A673 (cell line): ENCODE results near the gene CAPN6. TPM values are rescaled to one million over a fixed set of nuclear protein-coding genes. Genes with fewer than 3 reads are reported as not detected.

Experiments used
- Bru-seq: library from RNA; stranded (reverse); fragments of 400-500 nt; gene quantifications from one replicate; lab custom pipeline; 2021; lab: Mats Ljungman, UMichigan
- BruChase-seq, 2 experiments: library from RNA; stranded (reverse); fragments of 400-500 nt; gene quantifications; one replicate each; lab custom pipeline; 2021; lab: Mats Ljungman, UMichigan
- BruUV-seq: library from RNA; stranded (reverse); fragments of 400-500 nt; replicated peaks from 2 replicates; lab custom pipeline; 2021; lab: Mats Ljungman, UMichigan
- CTCF ChIA-PET: fragments of 300-600 bp; sonication (Branson Sonifier 250); formaldehyde crosslinking; loops from one replicate; lab custom pipeline; 2022; ENCODE audit warnings: antibody characterized with exemption; lab: Charles Lee
- POLR2A ChIA-PET: fragments of 300-600 bp; sonication (Branson Sonifier 250); formaldehyde crosslinking; loops from one replicate; lab custom pipeline; 2022; ENCODE audit warnings: antibody characterized with exemption; ENCODE audit not compliant: low non-redundant PET; lab: Charles Lee
- DNase-seq: peaks from one replicate; pipeline ENCODE4 v3.0.0-alpha.2; 2015; ENCODE audit warnings: low spot score
- H3K27ac ChIP-seq: fragments of 200-600 bp; sonication (generic); 2 replicates; pipeline ENCODE4 v1.5.1; 2016; ENCODE audit warnings: mixed run types, low read depth, mild to moderate bottlenecking, mixed read lengths, antibody characterized with exemption, low read length; ENCODE audit not compliant: poor library complexity, severe bottlenecking
- H3K27me3 ChIP-seq: fragments of 200-600 bp; sonication (generic); replicated peaks from 2 replicates; pipeline ENCODE4 v1.6.1; 2017; ENCODE audit warnings: mixed run types, low read depth, mild to moderate bottlenecking, mixed read lengths, antibody characterized with exemption, low read length; ENCODE audit not compliant: insufficient read depth, poor library complexity
- H3K36me3 ChIP-seq: fragments of 200-600 bp; sonication (generic); 2 replicates; pipeline ENCODE4 v1.6.1; 2016; ENCODE audit warnings: mixed run types, mild to moderate bottlenecking, mixed read lengths, antibody characterized with exemption, low read length; ENCODE audit not compliant: insufficient read depth, poor library complexity, severe bottlenecking
- H3K4me1 ChIP-seq: fragments of 200-600 bp; sonication (generic); 2 replicates; pipeline ENCODE4 v1.6.1; 2017; ENCODE audit warnings: mixed run types, mild to moderate bottlenecking, mixed read lengths, antibody characterized with exemption, low read length; ENCODE audit not compliant: insufficient read depth, poor library complexity, severe bottlenecking
- H3K4me3 ChIP-seq: fragments of 200-600 bp; sonication (generic); 2 replicates; pipeline ENCODE4 v1.5.1; 2016; ENCODE audit warnings: low read depth, mixed run types, mild to moderate bottlenecking, mixed read lengths, low read length; ENCODE audit not compliant: poor library complexity, severe bottlenecking
- H3K9me3 ChIP-seq: fragments of 200-600 bp; sonication (generic); 2 replicates; pipeline ENCODE4 v1.6.1; 2016; ENCODE audit warnings: mixed run types, low read depth, mild to moderate bottlenecking, mixed read lengths, antibody characterized with exemption, low read length; ENCODE audit not compliant: poor library complexity, severe bottlenecking
- CTCF ChIP-seq: fragments of 300-800, 200-600 bp; sonication (generic); conservative IDR thresholded peaks from 2 replicates; pipeline ENCODE4 v1.5.1; 2017; ENCODE audit warnings: low read depth, mild to moderate bottlenecking, antibody characterized with exemption, low read length, moderate library complexity, mixed read lengths
- EZH2 ChIP-seq: fragments of 200-600 bp; sonication (generic); IDR thresholded peaks from 2 replicates; pipeline ENCODE4 v1.6.1; 2017; ENCODE audit warnings: borderline replicate concordance, low read depth, mild to moderate bottlenecking, mixed read lengths, antibody characterized with exemption, low read length; ENCODE audit not compliant: poor library complexity, severe bottlenecking
- intact Hi-C: fragments of 100-400 bp; cut with micrococcal nuclease; formaldehyde crosslinking; loops from one replicate; pipeline ENCODE4 v1.10.0; 2022; ENCODE audit not compliant: unreplicated experiment
- long read RNA-seq: library from polyadenylated mRNA; stranded (forward); transcript quantifications from one replicate; pipeline ENCODE4 v2.0.0, GENCODE V29; 2022
- total RNA-seq: library from RNA; stranded (reverse); gene quantifications from 2 replicates; pipeline ENCODE4 v1.2.3, GENCODE V29; 2021

The CAPN6 gene
- total RNA-seq (0.24 and 0.28 TPM in 2 replicates), Bru-seq, nascent RNA (percentile 9 among the genes with signal in this experiment), BruChase-seq, experiment 1, labeled RNA remaining after a 2-hour chase (percentile 4 among the genes with signal in this experiment), BruChase-seq, experiment 2, labeled RNA remaining after a 6-hour chase (percentile 6 among the genes with signal in this experiment)
- long read RNA-seq: 0 reads

GRCh38 chrX:111270339-111270738 is at the start of gene CAPN6:
Gene CAPN6 (minus strand): TSS chrX:111270483. CDS start chrX:111263936, 6,547 bp downstream.
- Histone ChIP-seq H3K9me3 (no peaks in the 10 kb centered on the region), H3K4me1 (no peaks in the 10 kb centered on the region), H3K27me3 (peaks cover 26% of the 10 kb centered on the region), H3K27ac (no peak within 1 kb of the TSS), H3K4me3 (no peak within 1 kb of the TSS), H3K36me3 (no peaks in the 10 kb centered on the region)
- no TSS peak for BruUV-seq
- CTCF ChIA-PET: no interaction called here
- intact Hi-C loops: no loop called here
- POLR2A ChIA-PET: no interaction called here
- DNase-seq: peak; percentile 19
- TF ChIP-seq EZH2: no peak
- no peak for TF ChIP-seq CTCF

- H3K27me3 ChIP-seq: peaks cover 4% of the 10 kb centered on the region
- no peaks in the 10 kb centered on the region for H3K4me1 ChIP-seq
- intact Hi-C loops: no loop called here
- BruUV-seq: no TSS peak
- no peaks in the 10 kb centered on the region for H3K9me3 ChIP-seq
- ChIA-PET CTCF (no interaction called here), POLR2A (no interaction called here)
- no peak for DNase-seq
- H3K4me3 ChIP-seq: no peak overlapping the region
- TF ChIP-seq EZH2 (no peak), CTCF (no peak)
- no peak overlapping the region for H3K27ac ChIP-seq
- H3K36me3 ChIP-seq: no peaks in the 10 kb centered on the region
These were observed 49.2 kb upstream of the CAPN6 start for GRCh38 chrX:111319451-111319850.

- no peaks in the 10 kb centered on the region for H3K9me3 ChIP-seq
- TF ChIP-seq CTCF (no peak), EZH2 (no peak)
- no peaks in the 10 kb centered on the region for H3K4me1 ChIP-seq
- CTCF ChIA-PET: no interaction called here
- H3K36me3 ChIP-seq: no peaks in the 10 kb centered on the region
- intact Hi-C loops: no loop called here
- DNase-seq: no peak
- H3K27me3 ChIP-seq: peaks cover 4% of the 10 kb centered on the region
- BruUV-seq: no TSS peak
- no peak overlapping the region for H3K4me3 ChIP-seq
- POLR2A ChIA-PET: no interaction called here
- H3K27ac ChIP-seq: no peak overlapping the region
These were observed 48.6 kb upstream of the CAPN6 start for GRCh38 chrX:111318901-111319300.
